Stimulated activated CD8-positive, alpha-beta memory T cell treated with anti-CD3 and anti-CD28 coated beads, Interleukin-7, amount 100 ng/mL, for 48 hours (primary cell): ENCODE measurements around the gene TNFSF13B.
"Not testable (repeated sequence)": the region's sequence is repeated elsewhere in the genome, so short reads cannot be mapped to it uniquely, and the experiment has no call there.

Source experiments
- DNase-seq, 2 donors: peaks; one replicate each; pipeline ENCODE4 v3.0.0-alpha.2; 2020; ENCODE audit warnings: low read depth in 1 of 2; ENCODE audit errors: extremely low read depth in 1 of 2

The TNFSF13B gene

DNA sequence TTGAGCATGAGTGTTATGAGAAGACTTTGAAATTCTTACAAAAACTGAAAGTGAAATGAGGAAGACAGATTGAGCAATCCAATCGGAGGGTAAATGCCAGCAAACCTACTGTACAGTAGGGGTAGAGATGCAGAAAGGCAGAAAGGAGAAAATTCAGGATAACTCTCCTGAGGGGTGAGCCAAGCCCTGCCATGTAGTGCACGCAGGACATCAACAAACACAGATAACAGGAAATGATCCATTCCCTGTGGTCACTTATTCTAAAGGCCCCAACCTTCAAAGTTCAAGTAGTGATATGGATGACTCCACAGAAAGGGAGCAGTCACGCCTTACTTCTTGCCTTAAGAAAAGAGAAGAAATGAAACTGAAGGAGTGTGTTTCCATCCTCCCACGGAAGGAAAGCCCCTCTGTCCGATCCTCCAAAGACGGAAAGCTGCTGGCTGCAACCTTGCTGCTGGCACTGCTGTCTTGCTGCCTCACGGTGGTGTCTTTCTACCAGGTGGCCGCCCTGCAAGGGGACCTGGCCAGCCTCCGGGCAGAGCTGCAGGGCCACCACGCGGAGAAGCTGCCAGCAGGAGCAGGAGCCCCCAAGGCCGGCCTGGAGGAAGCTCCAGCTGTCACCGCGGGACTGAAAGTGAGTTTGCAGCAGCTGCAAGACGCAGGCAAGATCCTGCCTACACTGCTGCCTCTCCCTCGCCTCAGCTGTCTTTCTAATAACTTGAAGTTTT lies at the start of gene TNFSF13B:
Gene TNFSF13B, plus strand, starts transcription at position 118 of the 728 bp plus-strand sequence. Its CDS starts 178 bp downstream, at position 296.
- DNase-seq = peak; percentile 21 to 37

DNA sequence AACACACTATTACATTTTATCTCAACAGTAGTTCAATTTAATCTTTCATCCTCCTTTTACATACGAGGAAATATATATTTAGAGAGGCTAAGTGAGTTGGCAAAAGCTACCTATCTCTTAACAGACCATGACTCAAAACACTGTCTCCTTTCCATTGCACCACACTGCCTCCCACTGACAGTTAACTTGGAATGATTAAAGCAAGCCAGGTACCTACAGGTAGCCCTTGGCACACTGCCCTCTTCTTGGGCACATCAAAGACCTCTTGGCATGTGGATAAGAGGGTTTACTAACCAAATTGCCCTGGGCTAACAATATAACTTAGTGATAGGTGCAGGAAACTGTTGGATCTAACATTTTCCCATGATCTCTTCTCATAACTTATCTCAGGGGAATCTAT lies 49.5 kb upstream of the TNFSF13B start:
- no peak for DNase-seq

DNA sequence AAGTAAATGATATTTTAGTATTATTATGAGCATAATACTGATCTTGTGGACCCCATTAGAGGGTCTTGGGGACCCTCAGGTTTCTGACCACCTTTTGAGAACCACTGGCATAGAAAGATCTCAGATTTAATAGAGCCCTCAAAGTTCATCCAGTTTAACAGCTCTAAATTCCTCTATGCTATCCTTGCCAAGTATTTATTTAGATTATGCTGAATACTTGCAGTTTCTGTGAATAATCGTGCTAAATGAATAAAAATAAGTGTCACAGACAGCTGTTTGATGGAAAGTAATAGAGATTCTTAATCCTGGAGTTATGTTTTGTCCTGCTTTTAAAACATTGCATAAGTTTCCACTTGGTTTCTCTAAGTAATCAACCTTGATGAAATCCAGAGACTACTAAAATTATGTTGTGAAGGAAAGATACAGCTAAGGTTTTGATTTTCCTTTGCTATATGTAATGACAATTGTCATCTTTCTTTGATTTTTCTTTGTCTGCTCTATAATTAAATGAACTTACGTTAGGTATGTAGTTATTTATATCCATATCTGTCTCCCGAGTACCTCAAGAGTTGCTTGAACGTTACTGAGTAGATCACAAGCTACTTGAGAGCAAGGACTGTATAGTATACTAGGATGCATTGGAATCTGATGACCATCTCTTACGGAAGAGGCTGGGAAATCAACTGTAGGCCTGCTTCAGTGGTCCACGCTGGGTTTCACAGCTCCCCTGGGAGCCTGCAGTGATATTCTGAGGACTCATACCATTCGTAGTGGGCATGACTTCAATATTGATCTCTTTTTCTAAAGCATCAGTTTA lies 45.6 kb upstream of the TNFSF13B start:
- no peak for DNase-seq

- no peak for DNase-seq
Measured at GRCh38 chr13:108225440-108225839, 44.1 kb upstream of the TNFSF13B start.

GRCh38 chr13:108226184-108226583 lies 43.3 kb upstream of the TNFSF13B start:
- DNase-seq = no peak

GRCh38 chr13:108227651-108228272 lies 41.8 kb upstream of the TNFSF13B start:
- DNase-seq = no peak

- no peak for DNase-seq
Measured at GRCh38 chr13:108230377-108230776, 39.1 kb upstream of the TNFSF13B start.

DNA sequence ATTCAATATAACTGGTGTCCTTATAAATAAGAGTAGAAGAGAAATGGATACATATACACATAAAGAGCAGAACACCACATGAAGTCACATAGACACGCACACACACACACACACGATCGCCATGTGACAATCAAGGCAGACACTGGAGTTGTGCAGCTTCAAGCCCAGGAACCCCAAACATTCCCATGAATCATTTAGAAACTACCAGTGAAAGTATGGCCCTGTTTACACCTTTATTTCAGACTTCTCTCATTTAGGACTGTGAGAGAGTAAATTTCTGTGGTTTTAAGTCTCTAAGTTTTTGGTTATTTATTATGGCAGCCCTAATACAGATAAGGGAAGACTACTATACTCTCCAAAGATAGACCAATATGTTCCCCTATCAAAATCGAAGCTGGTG lies 20.4 kb upstream of the TNFSF13B start:
- no peak for DNase-seq

GRCh38 chr13:108257248-108257647 lies 12.3 kb upstream of the TNFSF13B start:
- DNase-seq = no peak

DNA sequence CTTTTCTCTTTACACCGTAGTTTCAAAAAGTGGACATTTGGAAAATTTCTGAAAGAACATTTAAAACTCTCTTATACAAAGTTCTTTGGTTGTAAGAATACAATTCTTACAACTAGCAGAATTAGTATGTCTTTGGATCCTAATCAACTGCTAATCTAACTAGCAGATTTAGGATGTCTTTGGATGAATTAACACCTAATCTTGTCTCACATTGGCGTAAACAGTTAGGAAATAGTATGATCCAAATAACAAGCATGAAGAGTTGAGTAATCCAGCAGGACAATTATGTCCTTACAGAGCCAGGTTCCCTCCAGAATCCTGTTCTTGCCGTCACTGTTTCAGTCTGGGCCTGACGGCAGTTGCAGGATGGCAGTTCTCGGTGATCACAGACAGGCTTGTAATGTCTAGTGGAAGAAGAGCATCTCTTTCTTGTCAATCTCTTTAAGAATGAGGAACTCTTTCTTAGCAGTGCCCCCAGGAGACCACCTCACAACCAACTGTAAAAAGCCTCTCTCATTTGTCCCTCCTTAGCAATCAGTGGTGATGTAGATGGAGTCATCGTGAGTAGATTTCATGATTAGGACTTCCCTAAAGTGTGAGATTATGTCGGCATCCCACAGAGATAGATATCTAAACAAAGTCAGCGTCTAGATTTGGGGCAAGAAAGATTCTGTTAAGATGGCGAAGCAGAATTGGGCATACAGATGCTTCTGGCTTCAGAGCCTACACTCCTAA lies 5.7 kb upstream of the TNFSF13B start:
- DNase-seq = no peak

- DNase-seq = no peak
Measured at GRCh38 chr13:108266321-108266990, 3.1 kb upstream of the TNFSF13B start.

DNA sequence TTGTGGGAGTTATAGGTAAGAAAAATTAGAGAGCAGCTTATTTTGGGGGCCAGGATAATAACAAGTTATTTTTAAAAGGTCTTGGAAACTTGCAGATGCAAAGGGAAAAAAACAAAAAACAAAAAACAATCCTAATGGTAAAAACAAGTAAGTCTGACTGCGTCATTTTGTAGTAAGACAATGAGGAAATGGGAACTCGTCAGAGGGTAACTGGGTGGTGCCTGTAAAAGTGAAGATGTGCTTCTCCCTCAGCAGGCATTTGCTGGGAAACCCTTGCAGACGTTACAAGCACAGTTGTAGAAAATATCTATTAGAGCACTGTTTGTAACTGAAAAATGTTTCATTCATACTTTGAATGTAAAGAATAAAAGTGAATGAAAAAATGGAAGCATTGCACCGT lies 2.2 kb upstream of the TNFSF13B start:
- no peak for DNase-seq

DNA sequence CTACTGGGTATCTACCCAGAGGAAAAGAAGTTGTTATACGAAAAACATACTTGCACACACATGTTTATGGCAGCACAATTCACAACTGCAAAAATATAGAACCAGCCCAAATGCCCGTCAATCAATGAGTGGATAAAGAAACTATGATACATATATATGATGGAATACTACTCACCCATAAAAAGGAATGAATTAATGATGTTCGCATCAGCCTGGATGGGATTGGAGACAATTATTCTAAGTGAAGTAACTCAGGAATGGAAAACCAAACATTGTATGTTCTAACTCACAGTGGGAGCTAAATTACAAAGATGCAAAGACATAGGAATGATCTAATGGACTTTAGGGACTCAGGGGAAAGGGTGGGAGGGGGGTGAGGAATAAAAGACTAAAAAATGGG lies 1.7 kb upstream of the TNFSF13B start:
- not testable (repeated sequence) for DNase-seq

DNA sequence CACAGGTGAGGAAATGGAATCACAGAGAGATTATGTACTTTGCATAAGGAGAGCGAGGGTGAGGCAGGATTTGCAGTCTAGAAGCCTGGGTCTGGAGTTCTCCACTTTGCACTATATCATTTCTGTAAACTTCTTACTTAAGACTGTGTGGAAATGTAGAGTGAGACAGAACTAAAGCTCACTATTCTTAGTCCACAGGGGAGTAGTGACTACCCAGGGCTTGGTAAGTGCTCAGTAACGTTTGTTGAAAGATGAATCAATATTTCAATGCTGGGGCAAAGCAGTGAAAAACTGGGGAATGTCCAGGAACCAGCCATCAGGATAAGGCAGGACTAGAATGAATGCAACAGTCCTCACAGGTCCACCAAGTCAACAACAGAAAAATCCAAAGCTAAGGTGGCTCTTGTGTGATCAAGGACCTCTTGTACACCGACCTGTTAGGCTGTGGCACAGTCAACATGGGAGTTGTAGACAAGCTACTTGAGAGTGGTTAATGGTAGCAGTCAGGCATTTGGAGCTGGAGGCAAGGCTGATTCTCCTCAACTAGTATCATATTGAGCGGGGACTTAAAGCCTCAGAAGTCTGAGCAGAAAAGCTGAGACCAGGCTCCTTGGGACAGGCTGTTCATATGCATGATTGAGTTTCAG lies 929 bp upstream of the TNFSF13B start:
- no peak for DNase-seq

DNA sequence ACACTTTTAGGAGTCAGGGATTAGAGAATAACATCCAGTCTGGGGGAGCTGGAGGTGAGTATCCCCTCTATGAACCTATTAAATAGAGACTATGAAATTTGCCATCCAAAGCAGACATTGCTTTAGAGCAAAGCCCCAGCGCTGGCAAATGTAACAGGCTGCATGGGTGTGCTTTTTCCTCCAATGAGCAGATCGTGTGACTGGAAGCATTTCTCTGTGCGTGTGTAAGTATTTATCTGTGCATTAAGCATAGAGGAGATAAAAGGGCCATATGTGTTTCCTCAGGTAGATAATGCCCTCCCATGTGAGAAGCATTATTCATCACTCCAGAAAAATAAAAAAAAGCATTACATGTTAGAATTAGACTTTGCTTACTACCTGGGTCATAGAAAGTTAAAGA lies 924 bp downstream of the TNFSF13B start:
- DNase-seq = no peak

DNA sequence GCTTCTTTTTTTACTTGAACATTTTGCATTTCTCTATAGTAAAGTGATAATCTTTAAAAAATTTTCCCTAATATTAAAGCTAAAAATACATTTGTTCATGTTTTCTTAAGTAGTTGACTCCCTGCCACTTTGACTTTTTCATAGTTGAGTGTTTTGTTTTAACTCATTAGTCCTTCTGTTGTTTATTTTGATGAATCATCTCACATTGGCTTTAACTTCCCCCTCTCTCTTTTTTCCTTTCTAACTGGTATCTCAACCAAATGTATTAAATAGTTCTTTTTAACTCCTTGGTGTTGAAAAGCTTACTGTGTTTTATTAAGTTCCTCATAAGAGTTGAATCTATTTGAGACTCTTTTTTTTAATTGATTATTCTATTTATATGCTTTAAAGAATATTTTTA lies 2.8 kb downstream of the TNFSF13B start:
- DNase-seq = no peak

DNA sequence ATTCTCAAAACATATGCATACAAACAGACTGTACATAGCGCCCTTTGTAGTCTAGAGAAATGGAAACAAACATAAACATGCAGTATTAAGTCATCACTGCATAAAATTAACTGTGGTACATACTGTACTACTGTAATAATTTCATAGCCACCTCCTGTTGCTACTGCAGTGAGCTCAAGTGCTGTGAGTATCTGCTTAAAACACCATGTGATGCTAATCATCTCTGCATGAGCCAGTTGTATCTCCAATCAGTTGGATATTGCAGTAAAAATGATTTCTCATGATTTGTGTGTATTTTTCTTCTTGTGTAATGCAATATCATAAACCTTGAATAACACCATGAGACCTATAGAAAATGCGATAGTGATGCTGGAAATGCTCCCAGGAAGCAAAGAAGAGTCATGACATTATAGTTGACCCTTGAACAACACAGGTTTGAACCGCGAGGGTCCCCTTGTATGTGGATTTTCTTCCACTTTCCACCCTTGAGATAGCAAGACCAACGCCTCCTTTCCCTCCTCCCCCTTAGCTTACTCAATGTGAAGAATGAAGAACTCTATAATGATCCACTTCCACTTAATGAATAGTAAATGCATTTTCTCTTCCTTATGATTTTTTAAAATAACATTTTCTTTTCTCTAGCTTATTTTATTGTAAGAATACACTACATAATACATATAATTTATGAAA lies 4.1 kb downstream of the TNFSF13B start:
- no peak for DNase-seq

DNA sequence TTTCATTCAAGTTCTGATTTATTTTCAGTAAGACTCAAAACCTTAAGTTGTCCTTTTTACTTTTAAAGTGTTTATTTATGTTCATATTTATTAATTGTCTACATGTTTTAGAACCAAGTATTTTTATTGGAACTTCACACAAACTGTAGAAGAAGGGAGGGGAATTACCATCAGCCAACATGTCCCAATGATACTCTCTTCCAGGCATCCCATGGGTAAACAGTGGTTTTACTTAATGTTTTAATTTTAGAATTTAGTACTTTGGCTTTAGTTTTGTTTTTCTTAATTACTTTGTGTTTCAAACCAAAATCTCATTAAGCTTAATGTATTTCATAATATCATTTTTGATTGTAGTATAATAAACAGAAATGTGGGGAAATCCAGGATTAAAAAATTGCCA lies 5.2 kb downstream of the TNFSF13B start:
- no peak for DNase-seq

GRCh38 chr13:108276060-108276459 lies 6.5 kb downstream of the TNFSF13B start:
- no peak for DNase-seq
